ENCODE data around the gene FBXL7.

DNA sequence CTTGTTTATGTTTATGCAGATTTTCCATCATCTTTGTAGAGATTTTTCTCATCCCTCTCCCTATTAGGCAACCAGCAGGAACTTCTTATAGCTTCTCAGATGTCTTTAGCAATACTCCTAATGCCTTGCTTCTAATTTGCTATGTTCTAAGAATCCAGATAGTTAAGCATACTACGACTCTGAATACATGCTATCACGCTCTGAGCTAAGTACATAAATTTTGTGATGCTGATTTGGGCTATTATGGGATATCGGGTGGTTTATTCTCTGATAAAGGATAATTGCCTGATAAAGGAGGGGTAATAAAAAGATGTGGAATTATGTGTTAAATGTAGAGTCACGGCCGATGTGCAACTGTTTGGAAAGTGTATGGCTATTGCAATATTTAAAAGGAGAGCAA, 6.5 kb upstream of the FBXL7 start:
- TF ChIP-seq, protein P1, sequence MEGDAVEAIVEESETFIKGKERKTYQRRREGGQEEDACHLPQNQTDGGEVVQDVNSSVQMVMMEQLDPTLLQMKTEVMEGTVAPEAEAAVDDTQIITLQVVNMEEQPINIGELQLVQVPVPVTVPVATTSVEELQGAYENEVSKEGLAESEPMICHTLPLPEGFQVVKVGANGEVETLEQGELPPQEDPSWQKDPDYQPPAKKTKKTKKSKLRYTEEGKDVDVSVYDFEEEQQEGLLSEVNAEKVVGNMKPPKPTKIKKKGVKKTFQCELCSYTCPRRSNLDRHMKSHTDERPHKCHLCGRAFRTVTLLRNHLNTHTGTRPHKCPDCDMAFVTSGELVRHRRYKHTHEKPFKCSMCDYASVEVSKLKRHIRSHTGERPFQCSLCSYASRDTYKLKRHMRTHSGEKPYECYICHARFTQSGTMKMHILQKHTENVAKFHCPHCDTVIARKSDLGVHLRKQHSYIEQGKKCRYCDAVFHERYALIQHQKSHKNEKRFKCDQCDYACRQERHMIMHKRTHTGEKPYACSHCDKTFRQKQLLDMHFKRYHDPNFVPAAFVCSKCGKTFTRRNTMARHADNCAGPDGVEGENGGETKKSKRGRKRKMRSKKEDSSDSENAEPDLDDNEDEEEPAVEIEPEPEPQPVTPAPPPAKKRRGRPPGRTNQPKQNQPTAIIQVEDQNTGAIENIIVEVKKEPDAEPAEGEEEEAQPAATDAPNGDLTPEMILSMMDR (IDR thresholded peaks at IDR 0.05; ENCODE audit: poor library complexity, severe bottlenecking): no peak
- TF ChIP-seq TAF1 (IDR thresholded peaks at IDR 0.05; ENCODE audit: low read depth): no peak
